Neural progenitor cell (in vitro differentiated cells): ENCODE results near the gene AMN. TPM values are rescaled to one million over a fixed set of nuclear protein-coding genes. Genes with fewer than 3 reads are reported as not detected.

Experiments
- DNase-seq: peaks from one replicate; pipeline ENCODE4 v3.0.0-alpha.2; 2016; ENCODE audit warnings: low spot score
- H2AFZ ChIP-seq: fragments of 200-600 bp; sonication (generic); replicated peaks from 2 replicates; pipeline ENCODE4 v1.6.1; 2016; ENCODE audit warnings: antibody characterized with exemption
- H3F3A ChIP-seq: fragments of 200-600 bp; sonication (generic); 2 replicates; pipeline ENCODE4 v1.6.1; 2016; ENCODE audit warnings: antibody characterized with exemption, low read depth
- H3K27ac ChIP-seq: fragments of 200-600 bp; sonication (generic); 2 replicates; pipeline ENCODE4 v1.5.1; 2016; ENCODE audit warnings: mild to moderate bottlenecking
- H3K27me3 ChIP-seq: fragments of 200-600 bp; sonication (generic); 2 replicates; pipeline ENCODE4 v1.6.1; 2016; ENCODE audit warnings: mild to moderate bottlenecking, moderate library complexity
- H3K36me3 ChIP-seq: fragments of 200-600 bp; sonication (generic); 2 replicates; pipeline ENCODE4 v1.5.1; 2016
- H3K4me1 ChIP-seq: fragments of 200-600 bp; sonication (generic); 2 replicates; pipeline ENCODE4 v1.6.1; 2016; ENCODE audit warnings: mixed run types
- H3K4me2 ChIP-seq: fragments of 200-600 bp; sonication (generic); 2 replicates; pipeline ENCODE4 v1.6.1; 2016
- H3K4me3 ChIP-seq: fragments of 200-600 bp; sonication (generic); 2 replicates; pipeline ENCODE4 v1.5.1; 2016
- H3K79me2 ChIP-seq: fragments of 200-600 bp; sonication (generic); 2 replicates; pipeline ENCODE4 v1.6.1; 2016; ENCODE audit warnings: low read depth
- H3K9ac ChIP-seq: fragments of 200-600 bp; sonication (generic); 2 replicates; pipeline ENCODE4 v1.6.1; 2016
- H3K9me3 ChIP-seq: fragments of 200-600 bp; sonication (generic); 2 replicates; pipeline ENCODE4 v1.5.1; 2016; ENCODE audit warnings: low read depth
- H4K20me1 ChIP-seq: fragments of 200-600 bp; sonication (generic); 2 replicates; pipeline ENCODE4 v1.6.1; 2016; ENCODE audit warnings: low read depth
- H3K27ac Mint-ChIP-seq: 3 replicates; pipeline ENCODE4 v1.8.0; 2021; ENCODE audit warnings: mixed read lengths
- H3K27me3 Mint-ChIP-seq: 2 replicates; pipeline ENCODE4 v1.8.0; 2022; ENCODE audit warnings: low read depth, mild to moderate bottlenecking, inconsistent platforms, moderate library complexity, mixed read lengths; ENCODE audit not compliant: insufficient read depth
- H3K36me3 Mint-ChIP-seq: 3 replicates; pipeline ENCODE4 v1.8.0; 2021; ENCODE audit warnings: mixed read lengths
- H3K4me1 Mint-ChIP-seq: 3 replicates; pipeline ENCODE4 v1.8.0; 2021; ENCODE audit warnings: mixed read lengths
- H3K4me3 Mint-ChIP-seq: 3 replicates; pipeline ENCODE4 v1.8.0; 2021; ENCODE audit warnings: mild to moderate bottlenecking, moderate library complexity, mixed read lengths
- H3K9me3 Mint-ChIP-seq: 3 replicates; pipeline ENCODE4 v1.8.0; 2020; ENCODE audit warnings: mixed read lengths
- CTCF ChIP-seq: fragments of 200-600 bp; sonication (generic); IDR thresholded peaks from 2 replicates; pipeline ENCODE4 v1.5.1; 2017; ENCODE audit warnings: antibody characterized with exemption, mild to moderate bottlenecking
- EZH2 ChIP-seq: fragments of 200-600 bp; sonication (generic); IDR thresholded peaks from 2 replicates; pipeline ENCODE4 v1.6.1; 2017; ENCODE audit warnings: antibody characterized with exemption, mild to moderate bottlenecking, moderate library complexity
- EZH2phosphoT487 ChIP-seq: fragments of 200-600 bp; sonication (generic); IDR thresholded peaks from 2 replicates; pipeline ENCODE4 v1.6.1; 2017; ENCODE audit warnings: antibody characterized with exemption
- total RNA-seq: library from RNA; depleted of rRNA; stranded (reverse); fragments of >200 nt; gene quantifications from 2 replicates; pipeline ENCODE4 v1.2.3, GENCODE V29; 2015; ENCODE audit warnings: low replicate concordance

AMN gene
- total RNA-seq, 1 donor from 2014 or later, result not detected

GRCh38 chr14:102930138-102930752 is 7.8 kb downstream of the AMN start:
- no peak overlapping the region for H3K27ac ChIP-seq
- H3K9ac ChIP-seq, result no peak overlapping the region
- Mint-ChIP-seq H3K36me3 (peaks cover 3% of the 10 kb centered on the region), H3K4me3 (no peak overlapping the region), H3K27me3 (peaks cover 33% of the 10 kb centered on the region), H3K9me3 (no peaks in the 10 kb centered on the region), H3K4me1 (peaks cover 6% of the 10 kb centered on the region), H3K27ac (no peak overlapping the region)
- peaks cover 26% of the 10 kb centered on the region for H3K4me1 ChIP-seq
- H3K9me3 ChIP-seq, result no peaks in the 10 kb centered on the region
- peak; percentile 79 for DNase-seq
- H3F3A ChIP-seq, result peaks cover 27% of the 10 kb centered on the region
- H3K27me3 ChIP-seq, result peaks cover 67% of the 10 kb centered on the region
- no peaks in the 10 kb centered on the region for H3K79me2 ChIP-seq
- peak overlapping the region; percentile 99 for H3K4me2 ChIP-seq
- TF ChIP-seq EZH2phosphoT487, result peak; percentile 30
- peak; percentile 87 for TF ChIP-seq EZH2
- peak; percentile 33 for TF ChIP-seq CTCF
- peak overlapping the region; percentile 75 for H3K4me3 ChIP-seq
- H4K20me1 ChIP-seq, result peaks cover 32% of the 10 kb centered on the region
- no peak overlapping the region for H2AFZ ChIP-seq
- no peaks in the 10 kb centered on the region for H3K36me3 ChIP-seq

GRCh38 chr14:102930753-102931579 is 8.5 kb downstream of the AMN start:
- TF ChIP-seq CTCF (no peak), EZH2 (no peak), EZH2phosphoT487 (no peak)
- H3K4me2 ChIP-seq, result peak overlapping the region; percentile 99
- no peaks in the 10 kb centered on the region for H3K79me2 ChIP-seq
- H3F3A ChIP-seq, result peaks cover 27% of the 10 kb centered on the region
- Mint-ChIP-seq H3K27ac (no peak overlapping the region), H3K4me3 (peak overlapping the region; percentile 67), H3K36me3 (peaks cover 6% of the 10 kb centered on the region), H3K27me3 (peaks cover 29% of the 10 kb centered on the region), H3K4me1 (peaks cover 3% of the 10 kb centered on the region), H3K9me3 (no peaks in the 10 kb centered on the region)
- H3K4me3 ChIP-seq, result peak overlapping the region; percentile 75
- H3K27ac ChIP-seq, result no peak overlapping the region
- peak; percentile 49 for DNase-seq
- H3K9ac ChIP-seq, result no peak overlapping the region
- H3K4me1 ChIP-seq, result peaks cover 23% of the 10 kb centered on the region
- no peaks in the 10 kb centered on the region for H3K9me3 ChIP-seq
- peaks cover 32% of the 10 kb centered on the region for H4K20me1 ChIP-seq
- no peaks in the 10 kb centered on the region for H3K36me3 ChIP-seq
- H3K27me3 ChIP-seq, result peaks cover 60% of the 10 kb centered on the region
- H2AFZ ChIP-seq, result no peak overlapping the region

- Mint-ChIP-seq H3K27me3 (peaks cover 22% of the 10 kb centered on the region), H3K9me3 (no peaks in the 10 kb centered on the region), H3K27ac (no peak overlapping the region), H3K4me3 (peak overlapping the region; percentile 67), H3K36me3 (peaks cover 10% of the 10 kb centered on the region), H3K4me1 (no peaks in the 10 kb centered on the region)
- no peak overlapping the region for H2AFZ ChIP-seq
- no peak overlapping the region for H3K27ac ChIP-seq
- H3K4me3 ChIP-seq, result no peak overlapping the region
- no peaks in the 10 kb centered on the region for H3K79me2 ChIP-seq
- DNase-seq, result no peak
- peaks cover 18% of the 10 kb centered on the region for H3K4me1 ChIP-seq
- peaks cover 27% of the 10 kb centered on the region for H4K20me1 ChIP-seq
- no peaks in the 10 kb centered on the region for H3K9me3 ChIP-seq
- TF ChIP-seq EZH2 (no peak), CTCF (no peak), EZH2phosphoT487 (no peak)
- H3K4me2 ChIP-seq, result no peak overlapping the region
- H3F3A ChIP-seq, result peaks cover 19% of the 10 kb centered on the region
- no peak overlapping the region for H3K9ac ChIP-seq
- H3K36me3 ChIP-seq, result no peaks in the 10 kb centered on the region
- H3K27me3 ChIP-seq, result peaks cover 52% of the 10 kb centered on the region
Observed at GRCh38 chr14:102931580-102932285, 9.3 kb downstream of the AMN start.
